ENCODE measurements around the gene ZNF280A. TPM values are rescaled to one million over a fixed set of nuclear protein-coding genes. Genes with fewer than 3 reads are reported as not detected.
"Not testable (repeated sequence)": the region's sequence is repeated elsewhere in the genome, so short reads cannot be mapped to it uniquely, and the experiment has no call there.

The ZNF280A gene
- total RNA-seq, 1 experiment from 2014 or later = not detected

DNA sequence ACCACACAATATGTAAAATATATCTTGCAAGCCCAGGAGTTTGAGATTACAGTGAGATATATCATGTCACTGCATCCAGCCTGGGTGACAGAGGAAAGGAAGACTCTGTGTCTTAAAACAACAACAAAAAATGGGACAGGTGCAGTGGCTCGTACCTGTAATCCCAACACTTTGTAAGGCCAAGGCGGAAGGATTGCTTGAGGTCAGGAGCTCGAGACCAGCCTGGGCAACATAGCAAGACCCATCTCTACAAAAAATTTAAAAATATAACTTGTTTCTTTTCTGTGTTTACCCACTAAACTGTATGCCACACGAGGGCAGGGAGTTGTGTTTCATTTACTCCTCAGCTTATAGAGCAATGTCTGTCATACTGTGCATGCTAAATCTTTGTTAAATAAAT lies 3.1 kb downstream of the ZNF280A start:
- H3K4me3 Mint-ChIP-seq (ENCODE audit: low read depth, unreplicated experiment) = no peak overlapping the region
- no peak overlapping the region for H3K27ac Mint-ChIP-seq (ENCODE audit: unreplicated experiment)

DNA sequence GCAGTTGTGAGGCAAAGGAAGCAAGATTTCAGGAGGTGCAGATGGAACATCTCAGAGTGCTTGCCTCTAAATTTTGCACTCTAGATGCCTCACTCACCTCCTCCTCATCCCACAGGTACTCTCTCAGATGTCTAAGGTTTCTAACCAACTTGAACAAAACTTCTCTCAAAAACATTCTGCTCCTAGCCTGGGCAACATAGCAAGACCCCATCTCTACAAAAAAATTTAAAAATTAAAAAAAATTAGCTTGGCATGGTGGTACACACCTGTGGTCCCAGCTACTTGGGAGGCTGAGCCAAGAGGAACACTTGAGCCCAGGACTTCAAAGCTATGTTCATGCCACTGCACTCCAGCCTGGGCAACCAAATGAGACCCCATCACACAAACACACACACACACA lies 4.2 kb downstream of the ZNF280A start:
- Mint-ChIP-seq H3K4me3 (ENCODE audit: low read depth, unreplicated experiment) (no peak overlapping the region), H3K4me1 (ENCODE audit: low read depth, unreplicated experiment) (no peaks in the 10 kb centered on the region), H3K27ac (ENCODE audit: unreplicated experiment) (no peak overlapping the region), H3K27me3 (ENCODE audit: unreplicated experiment) (peaks cover 65% of the 10 kb centered on the region), H3K36me3 (ENCODE audit: insufficient read depth, unreplicated experiment) (no peaks in the 10 kb centered on the region), H3K9me3 (ENCODE audit: low read depth, unreplicated experiment) (no peaks in the 10 kb centered on the region)
- no TSS peak for BruUV-seq (replicated peaks)
- DNase-seq = no peak
- CTCF ChIA-PET = no interaction called here
- no peak for TF ChIP-seq CTCF (IDR thresholded peaks at IDR 0.05; ENCODE audit: unreplicated experiment)
- intact Hi-C loops (cut with micrococcal nuclease; ENCODE audit: unreplicated experiment) = no loop called here

More for the DNA sequence above, 3.1 kb downstream of the ZNF280A start:
- no TSS peak for BruUV-seq (replicated peaks)
- H3K9me3 Mint-ChIP-seq (ENCODE audit: low read depth, unreplicated experiment) = no peaks in the 10 kb centered on the region
- peaks cover 54% of the 10 kb centered on the region for H3K27me3 Mint-ChIP-seq (ENCODE audit: unreplicated experiment)
- no peaks in the 10 kb centered on the region for H3K36me3 Mint-ChIP-seq (ENCODE audit: insufficient read depth, unreplicated experiment)
- H3K4me1 Mint-ChIP-seq (ENCODE audit: low read depth, unreplicated experiment) = no peaks in the 10 kb centered on the region
- DNase-seq = no peak
- intact Hi-C loops (cut with micrococcal nuclease; ENCODE audit: unreplicated experiment) = no loop called here
- CTCF ChIA-PET = no interaction called here
- TF ChIP-seq CTCF (IDR thresholded peaks at IDR 0.05; ENCODE audit: unreplicated experiment) = no peak

- CTCF ChIA-PET; H3K27ac Mint-ChIP-seq (ENCODE audit: unreplicated experiment); BruUV-seq (replicated peaks): not testable (repeated sequence)
Measured at GRCh38 chr22:22514431-22514830, 5.6 kb downstream of the ZNF280A start.

GRCh38 chr22:22513619-22514018 lies 6.5 kb downstream of the ZNF280A start:
- no peak for DNase-seq
- CTCF ChIA-PET = interaction anchor here (0.6 kb wide), 1 partner anchor 17 kb away, joined by 4 read pairs; no protein-coding TSS in a partner anchor
- peaks cover 66% of the 10 kb centered on the region for H3K27me3 Mint-ChIP-seq (ENCODE audit: unreplicated experiment)
- H3K36me3 Mint-ChIP-seq (ENCODE audit: insufficient read depth, unreplicated experiment) = peaks cover 3% of the 10 kb centered on the region
- peaks cover 2% of the 10 kb centered on the region for H3K9me3 Mint-ChIP-seq (ENCODE audit: low read depth, unreplicated experiment)
- H3K4me3 Mint-ChIP-seq (ENCODE audit: low read depth, unreplicated experiment) = no peak overlapping the region
- no peak overlapping the region for H3K27ac Mint-ChIP-seq (ENCODE audit: unreplicated experiment)
- no TSS peak for BruUV-seq (replicated peaks)
- intact Hi-C loops (cut with micrococcal nuclease; ENCODE audit: unreplicated experiment) = no loop called here
- TF ChIP-seq CTCF (IDR thresholded peaks at IDR 0.05; ENCODE audit: unreplicated experiment) = no peak
- H3K4me1 Mint-ChIP-seq (ENCODE audit: low read depth, unreplicated experiment) = no peaks in the 10 kb centered on the region

More at GRCh38 chr22:22514431-22514830, 5.6 kb downstream of the ZNF280A start:
- H3K36me3 Mint-ChIP-seq (ENCODE audit: insufficient read depth, unreplicated experiment); H3K4me1 Mint-ChIP-seq (ENCODE audit: low read depth, unreplicated experiment); intact Hi-C loops (cut with micrococcal nuclease; ENCODE audit: unreplicated experiment); H3K9me3 Mint-ChIP-seq (ENCODE audit: low read depth, unreplicated experiment); DNase-seq; H3K4me3 Mint-ChIP-seq (ENCODE audit: low read depth, unreplicated experiment): not testable (repeated sequence)
- H3K27me3 Mint-ChIP-seq (ENCODE audit: unreplicated experiment) = peaks cover 66% of the 10 kb centered on the region

- Mint-ChIP-seq H3K4me1 (ENCODE audit: low read depth, unreplicated experiment) (no peaks in the 10 kb centered on the region), H3K36me3 (ENCODE audit: insufficient read depth, unreplicated experiment) (peaks cover 9% of the 10 kb centered on the region), H3K27me3 (ENCODE audit: unreplicated experiment) (peaks cover 66% of the 10 kb centered on the region), H3K4me3 (ENCODE audit: low read depth, unreplicated experiment) (no peak overlapping the region), H3K27ac (ENCODE audit: unreplicated experiment) (no peak overlapping the region), H3K9me3 (ENCODE audit: low read depth, unreplicated experiment) (peaks cover 2% of the 10 kb centered on the region)
- no peak for TF ChIP-seq CTCF (IDR thresholded peaks at IDR 0.05; ENCODE audit: unreplicated experiment)
- no peak for DNase-seq
- intact Hi-C loops (cut with micrococcal nuclease; ENCODE audit: unreplicated experiment) = no loop called here
- CTCF ChIA-PET = interaction anchor here (0.6 to 1.1 kb wide), 2 partner anchors 17 to 90 kb away, joined by 4 read pairs; no protein-coding TSS in a partner anchor
- BruUV-seq (replicated peaks) = no TSS peak
Measured at GRCh38 chr22:22512951-22513350, 7.1 kb downstream of the ZNF280A start.

GRCh38 chr22:22510833-22511232 lies 9.2 kb downstream of the ZNF280A start:
- H3K4me3 Mint-ChIP-seq (ENCODE audit: low read depth, unreplicated experiment); DNase-seq; CTCF ChIA-PET; BruUV-seq (replicated peaks); H3K4me1 Mint-ChIP-seq (ENCODE audit: low read depth, unreplicated experiment); H3K9me3 Mint-ChIP-seq (ENCODE audit: low read depth, unreplicated experiment); H3K27ac Mint-ChIP-seq (ENCODE audit: unreplicated experiment); intact Hi-C loops (cut with micrococcal nuclease; ENCODE audit: unreplicated experiment): not testable (repeated sequence)
- peaks cover 50% of the 10 kb centered on the region for H3K27me3 Mint-ChIP-seq (ENCODE audit: unreplicated experiment)
- H3K36me3 Mint-ChIP-seq (ENCODE audit: insufficient read depth, unreplicated experiment) = peaks cover 12% of the 10 kb centered on the region

- H3K27ac Mint-ChIP-seq (ENCODE audit: unreplicated experiment); BruUV-seq (replicated peaks); H3K4me3 Mint-ChIP-seq (ENCODE audit: low read depth, unreplicated experiment); H3K4me1 Mint-ChIP-seq (ENCODE audit: low read depth, unreplicated experiment); H3K9me3 Mint-ChIP-seq (ENCODE audit: low read depth, unreplicated experiment); intact Hi-C loops (cut with micrococcal nuclease; ENCODE audit: unreplicated experiment); CTCF ChIA-PET; DNase-seq: not testable (repeated sequence)
- Mint-ChIP-seq H3K36me3 (ENCODE audit: insufficient read depth, unreplicated experiment) (peaks cover 13% of the 10 kb centered on the region), H3K27me3 (ENCODE audit: unreplicated experiment) (peaks cover 41% of the 10 kb centered on the region)
Measured at GRCh38 chr22:22509912-22510311, 10.2 kb downstream of the ZNF280A start.

Measured in Calu3 (cell line).